ENCODE measurements around the gene LILRB3. TPM values are rescaled to one million over a fixed set of nuclear protein-coding genes. Genes with fewer than 3 reads are reported as not detected.

LILRB3 gene
- total and polyA plus RNA-seq, 4 donors, result 23.0 to 282 (median 57.2) TPM

DNA sequence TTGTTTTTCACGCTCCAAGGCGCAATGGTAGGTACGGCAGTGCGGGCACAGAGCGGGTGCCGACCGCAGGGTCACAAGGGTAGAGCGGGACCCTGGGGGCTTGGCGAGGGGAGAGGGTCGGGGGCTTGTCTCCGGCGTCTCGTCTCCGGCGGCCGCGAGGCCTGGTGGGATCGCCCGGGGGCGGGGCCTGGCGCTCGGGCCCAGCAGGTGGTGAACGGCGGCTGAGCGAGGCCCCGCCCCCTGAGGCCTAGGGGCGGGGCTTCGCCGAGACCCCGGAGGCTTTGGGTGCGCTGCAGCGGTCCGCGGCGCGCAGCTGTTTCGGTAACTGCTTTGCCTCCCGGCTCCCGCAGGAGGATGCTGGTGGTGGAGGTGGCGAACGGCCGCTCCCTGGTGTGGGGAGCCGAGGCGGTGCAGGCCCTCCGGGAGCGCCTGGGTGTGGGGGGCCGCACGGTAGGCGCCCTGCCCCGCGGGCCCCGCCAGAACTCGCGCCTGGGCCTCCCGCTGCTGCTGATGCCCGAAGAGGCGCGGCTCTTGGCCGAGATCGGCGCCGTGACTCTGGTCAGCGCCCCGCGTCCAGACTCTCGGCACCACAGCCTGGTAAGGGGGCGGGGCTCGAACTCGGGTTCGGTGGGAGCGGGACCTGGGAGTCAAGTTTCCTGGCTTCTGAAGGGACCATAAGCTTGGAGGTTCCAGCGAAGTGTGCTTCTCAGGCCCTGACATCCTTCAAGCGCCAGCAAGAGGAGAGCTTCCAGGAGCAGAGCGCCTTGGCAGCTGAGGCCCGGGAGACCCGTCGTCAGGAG is 31.6 kb downstream of the LILRB3 start, which contains the start of gene TSEN34:
TSS of gene TSEN34 (plus strand) at position 298 of the 800 bp plus-strand sequence. CDS start at position 355, 57 bp downstream.
- Histone ChIP-seq H3K36me3 (ENCODE audit: control insufficient read depth in 4 of 4, insufficient read depth in 4 of 4, low read length in 4 of 4) (peaks cover 0 to 14% (median 13%) of the 10 kb centered on the region in 4 donors), H3K4me1 (ENCODE audit: control insufficient read depth in 5 of 5, insufficient read depth in 5 of 5, low read length in 5 of 5) (peaks cover 0 to 21% (median 8%) of the 10 kb centered on the region in 5 donors), H3K27ac (ENCODE audit: low read depth in 1 of 2, low read length in 1 of 2) (peak within 1 kb of the TSS; percentile 98 to 99), H3K4me3 (peak within 1 kb of the TSS; percentile 57), H3K9ac (ENCODE audit: insufficient read depth in 1 of 2, low read length in 2 of 2) (peak within 1 kb of the TSS; percentile 84 to 98), H3K9me3 (ENCODE audit: control insufficient read depth in 4 of 4, insufficient read depth in 3 of 4, low read length in 3 of 4) (no peaks in the 10 kb centered on the region), H3K27me3 (ENCODE audit: control insufficient read depth in 3 of 3, insufficient read depth in 3 of 3, low read length in 2 of 3) (no peaks in the 10 kb centered on the region)
- DNase-seq, result peak in 2 of 3 donors; percentile 91 to 95
- 1% methylated on average over 62 to 77 of the region's 77 CpGs for WGBS, 2 donors
- ATAC-seq (ENCODE audit: insufficient read depth, low FRiP score), result peak; percentile 34
- TF ChIP-seq, protein P1, sequence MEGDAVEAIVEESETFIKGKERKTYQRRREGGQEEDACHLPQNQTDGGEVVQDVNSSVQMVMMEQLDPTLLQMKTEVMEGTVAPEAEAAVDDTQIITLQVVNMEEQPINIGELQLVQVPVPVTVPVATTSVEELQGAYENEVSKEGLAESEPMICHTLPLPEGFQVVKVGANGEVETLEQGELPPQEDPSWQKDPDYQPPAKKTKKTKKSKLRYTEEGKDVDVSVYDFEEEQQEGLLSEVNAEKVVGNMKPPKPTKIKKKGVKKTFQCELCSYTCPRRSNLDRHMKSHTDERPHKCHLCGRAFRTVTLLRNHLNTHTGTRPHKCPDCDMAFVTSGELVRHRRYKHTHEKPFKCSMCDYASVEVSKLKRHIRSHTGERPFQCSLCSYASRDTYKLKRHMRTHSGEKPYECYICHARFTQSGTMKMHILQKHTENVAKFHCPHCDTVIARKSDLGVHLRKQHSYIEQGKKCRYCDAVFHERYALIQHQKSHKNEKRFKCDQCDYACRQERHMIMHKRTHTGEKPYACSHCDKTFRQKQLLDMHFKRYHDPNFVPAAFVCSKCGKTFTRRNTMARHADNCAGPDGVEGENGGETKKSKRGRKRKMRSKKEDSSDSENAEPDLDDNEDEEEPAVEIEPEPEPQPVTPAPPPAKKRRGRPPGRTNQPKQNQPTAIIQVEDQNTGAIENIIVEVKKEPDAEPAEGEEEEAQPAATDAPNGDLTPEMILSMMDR (IDR thresholded peaks at IDR 0.05; ENCODE audit: control extremely low read depth, extremely low read depth), result no peak

DNA sequence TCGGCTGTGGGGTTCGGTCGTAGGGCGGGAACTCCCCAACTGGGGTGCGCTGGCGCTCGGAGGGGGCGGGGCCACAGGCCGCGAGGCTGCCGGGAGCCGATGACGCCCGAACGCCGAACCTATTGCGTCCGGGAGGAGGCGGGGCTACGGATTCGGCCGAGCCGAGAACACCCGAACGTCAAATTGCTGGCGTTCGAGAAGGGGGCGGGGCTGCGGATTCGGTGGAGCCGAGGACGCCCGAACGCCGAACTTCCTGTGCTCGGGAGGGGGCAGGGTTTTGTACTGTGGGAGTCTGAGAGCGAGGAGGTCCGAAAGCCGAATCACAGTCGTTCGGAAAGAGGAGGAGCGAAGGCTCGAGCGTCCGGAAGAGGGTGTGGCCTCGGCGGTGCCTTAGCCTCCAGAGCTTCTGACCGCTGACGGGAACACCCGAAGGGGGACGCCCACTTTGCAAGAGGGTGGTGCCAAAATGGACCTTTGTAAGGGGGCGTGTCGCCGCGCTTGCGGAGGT is 32.2 kb downstream of the LILRB3 start:
- 0% methylated on average over 56 of the region's 56 CpGs for WGBS, 2 donors
- Histone ChIP-seq H3K4me3 (peak overlapping the region; percentile 57), H3K27me3 (ENCODE audit: control insufficient read depth in 3 of 3, insufficient read depth in 3 of 3, low read length in 2 of 3) (no peaks in the 10 kb centered on the region), H3K9ac (ENCODE audit: insufficient read depth in 1 of 2, low read length in 2 of 2) (peak overlapping the region; percentile 84 to 98), H3K27ac (ENCODE audit: low read depth in 1 of 2, low read length in 1 of 2) (peak overlapping the region; percentile 98 to 99), H3K9me3 (ENCODE audit: control insufficient read depth in 4 of 4, insufficient read depth in 3 of 4, low read length in 3 of 4) (no peaks in the 10 kb centered on the region), H3K4me1 (ENCODE audit: control insufficient read depth in 5 of 5, insufficient read depth in 5 of 5, low read length in 5 of 5) (peaks cover 0 to 21% (median 8%) of the 10 kb centered on the region in 5 donors), H3K36me3 (ENCODE audit: control insufficient read depth in 4 of 4, insufficient read depth in 4 of 4, low read length in 4 of 4) (peaks cover 0 to 15% (median 14%) of the 10 kb centered on the region in 4 donors)
- peak; percentile 67 for ATAC-seq (ENCODE audit: insufficient read depth, low FRiP score)
- TF ChIP-seq, protein P1 (IDR thresholded peaks at IDR 0.05; ENCODE audit: control extremely low read depth, extremely low read depth), result no peak
- DNase-seq, result peak; percentile 100

DNA sequence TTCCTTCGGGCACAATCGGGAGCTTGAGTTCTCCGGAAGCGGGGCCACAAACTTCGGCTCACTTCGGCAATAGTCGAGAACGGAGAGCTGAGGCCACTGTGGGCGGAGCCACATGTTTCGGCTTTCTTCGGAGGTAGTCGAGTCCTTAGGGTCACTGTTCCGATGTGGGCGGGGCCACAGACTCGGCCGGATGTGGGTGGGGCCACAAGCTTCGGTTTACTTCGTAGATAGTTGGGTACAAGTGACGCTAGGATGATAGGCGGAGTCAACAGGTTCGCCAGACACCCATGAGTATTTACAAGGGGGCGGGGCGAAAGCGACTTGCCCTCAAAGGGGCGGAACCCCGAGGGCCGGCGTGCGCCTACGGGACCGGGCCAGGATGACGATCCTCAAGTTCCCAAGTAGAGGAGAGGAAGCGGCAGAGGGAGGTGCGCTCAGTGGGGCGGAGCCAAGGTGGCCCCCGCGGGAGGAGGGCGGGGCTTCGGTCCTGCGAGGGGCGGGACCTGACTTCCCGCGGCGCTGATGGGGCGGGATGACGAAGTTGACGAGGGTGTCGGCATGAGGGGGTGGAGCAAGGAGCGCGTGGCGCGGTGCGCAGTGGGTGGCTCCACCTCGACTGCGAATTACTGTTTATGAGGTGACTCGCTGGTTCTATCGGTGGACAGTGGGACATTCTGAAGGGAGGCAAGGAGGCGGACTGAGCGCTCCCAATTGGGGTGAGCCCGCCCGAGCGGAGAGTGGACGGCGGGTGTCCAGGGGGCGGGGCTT is 32.9 kb downstream of the LILRB3 start:
- H3K27ac ChIP-seq (ENCODE audit: low read depth in 1 of 2, low read length in 1 of 2), result peak overlapping the region; percentile 98 to 99
- H3K9ac ChIP-seq (ENCODE audit: insufficient read depth in 1 of 2, low read length in 2 of 2), result peak overlapping the region; percentile 84 to 98
- H3K27me3 ChIP-seq (ENCODE audit: control insufficient read depth in 3 of 3, insufficient read depth in 3 of 3, low read length in 2 of 3), result no peaks in the 10 kb centered on the region
- H3K36me3 ChIP-seq (ENCODE audit: control insufficient read depth in 4 of 4, insufficient read depth in 4 of 4, low read length in 4 of 4), result peaks cover 0 to 15% (median 14%) of the 10 kb centered on the region in 4 donors
- H3K4me3 ChIP-seq, result peak overlapping the region; percentile 36
- TF ChIP-seq, protein P1 (IDR thresholded peaks at IDR 0.05; ENCODE audit: control extremely low read depth, extremely low read depth), result no peak
- DNase-seq (peak; percentile 100), ATAC-seq (ENCODE audit: insufficient read depth, low FRiP score) (peak; percentile 79)
- 0% methylated on average over 61 to 65 of the region's 65 CpGs for WGBS, 2 donors
- peaks cover 0 to 21% (median 8%) of the 10 kb centered on the region in 5 donors for H3K4me1 ChIP-seq (ENCODE audit: control insufficient read depth in 5 of 5, insufficient read depth in 5 of 5, low read length in 5 of 5)
- H3K9me3 ChIP-seq (ENCODE audit: control insufficient read depth in 4 of 4, insufficient read depth in 3 of 4, low read length in 3 of 4), result no peaks in the 10 kb centered on the region

Data from lung (tissue), 12 donors.